Measurements from ENCODE around the gene ARMH4.

The ARMH4 gene

DNA sequence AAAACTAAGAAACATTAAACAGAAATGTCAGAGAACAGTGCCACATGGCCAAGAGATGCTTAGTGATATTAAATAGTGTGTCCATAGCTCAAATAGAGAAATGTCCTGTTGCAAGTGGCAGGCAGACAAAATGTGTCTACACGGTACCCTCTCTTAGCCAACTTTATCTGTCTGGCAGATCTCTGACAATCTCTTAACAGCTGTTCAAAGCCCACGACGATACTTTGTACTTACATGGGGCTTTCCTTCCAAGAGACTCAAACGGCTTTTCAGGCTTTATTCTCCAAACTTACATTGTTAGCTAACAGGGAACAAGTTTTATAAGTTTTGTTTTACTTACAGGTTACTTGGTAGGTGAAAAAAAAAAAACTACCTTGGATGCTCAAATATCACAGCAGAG lies 45.6 kb downstream of the ARMH4 start:
- Histone ChIP-seq H3K4me3 (ENCODE audit: low read length) (no peak overlapping the region), H3K9me2 (replicated peaks; ENCODE audit: control insufficient read depth, low read length) (no peaks in the 10 kb centered on the region), H3K36me3 (ENCODE audit: control insufficient read depth, low read length) (no peaks in the 10 kb centered on the region), H3K27me3 (ENCODE audit: control insufficient read depth, low read length) (peaks cover 14% of the 10 kb centered on the region), H3F3A (ENCODE audit: control insufficient read depth, insufficient read depth) (no peaks in the 10 kb centered on the region), H3K4me2 (ENCODE audit: low read length) (no peak overlapping the region), H3K4me1 (ENCODE audit: control insufficient read depth, low read length) (no peaks in the 10 kb centered on the region), H3K27ac (ENCODE audit: low read depth, low read length) (no peak overlapping the region), H3K9me3 (ENCODE audit: control insufficient read depth, insufficient read depth, low read length) (no peaks in the 10 kb centered on the region), H3K79me2 (ENCODE audit: control insufficient read depth, low read length) (no peaks in the 10 kb centered on the region), H4K20me1 (ENCODE audit: control insufficient read depth, insufficient read depth, low read depth, low read length) (no peaks in the 10 kb centered on the region)
- TF ChIP-seq, protein P1, sequence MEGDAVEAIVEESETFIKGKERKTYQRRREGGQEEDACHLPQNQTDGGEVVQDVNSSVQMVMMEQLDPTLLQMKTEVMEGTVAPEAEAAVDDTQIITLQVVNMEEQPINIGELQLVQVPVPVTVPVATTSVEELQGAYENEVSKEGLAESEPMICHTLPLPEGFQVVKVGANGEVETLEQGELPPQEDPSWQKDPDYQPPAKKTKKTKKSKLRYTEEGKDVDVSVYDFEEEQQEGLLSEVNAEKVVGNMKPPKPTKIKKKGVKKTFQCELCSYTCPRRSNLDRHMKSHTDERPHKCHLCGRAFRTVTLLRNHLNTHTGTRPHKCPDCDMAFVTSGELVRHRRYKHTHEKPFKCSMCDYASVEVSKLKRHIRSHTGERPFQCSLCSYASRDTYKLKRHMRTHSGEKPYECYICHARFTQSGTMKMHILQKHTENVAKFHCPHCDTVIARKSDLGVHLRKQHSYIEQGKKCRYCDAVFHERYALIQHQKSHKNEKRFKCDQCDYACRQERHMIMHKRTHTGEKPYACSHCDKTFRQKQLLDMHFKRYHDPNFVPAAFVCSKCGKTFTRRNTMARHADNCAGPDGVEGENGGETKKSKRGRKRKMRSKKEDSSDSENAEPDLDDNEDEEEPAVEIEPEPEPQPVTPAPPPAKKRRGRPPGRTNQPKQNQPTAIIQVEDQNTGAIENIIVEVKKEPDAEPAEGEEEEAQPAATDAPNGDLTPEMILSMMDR (IDR thresholded peaks at IDR 0.05; ENCODE audit: low read depth, low read length, poor library complexity, severe bottlenecking) = no peak
- TF ChIP-seq EZH2phosphoT487 (IDR thresholded peaks at IDR 0.05; ENCODE audit: borderline replicate concordance, low read length) = no peak

DNA sequence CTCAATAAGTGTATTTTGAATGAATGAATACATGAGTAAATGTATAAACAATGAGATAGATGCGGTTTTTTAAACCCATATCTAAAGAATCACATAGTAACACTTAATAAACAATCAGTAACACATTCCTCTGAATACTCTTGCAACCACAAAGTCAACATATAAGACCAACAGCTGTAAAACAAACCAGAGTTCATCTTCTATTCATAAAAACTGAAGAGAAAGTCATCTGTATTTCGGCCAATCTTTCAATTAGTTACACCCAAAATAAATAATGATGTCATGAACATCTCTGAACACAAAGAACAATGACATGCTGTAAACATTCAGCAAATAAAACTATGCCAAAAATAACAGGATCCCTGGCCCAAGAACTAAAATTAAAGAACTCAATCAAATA lies 47.2 kb downstream of the ARMH4 start:
- H3K4me1 ChIP-seq (ENCODE audit: control insufficient read depth, low read length) = no peaks in the 10 kb centered on the region
- no peak overlapping the region for H3K4me2 ChIP-seq (ENCODE audit: low read length)
- no peaks in the 10 kb centered on the region for H4K20me1 ChIP-seq (ENCODE audit: control insufficient read depth, insufficient read depth, low read depth, low read length)
- no peaks in the 10 kb centered on the region for H3K9me3 ChIP-seq (ENCODE audit: control insufficient read depth, insufficient read depth, low read length)
- H3K9me2 ChIP-seq (replicated peaks; ENCODE audit: control insufficient read depth, low read length) = no peaks in the 10 kb centered on the region
- no peaks in the 10 kb centered on the region for H3K79me2 ChIP-seq (ENCODE audit: control insufficient read depth, low read length)
- no peaks in the 10 kb centered on the region for H3K36me3 ChIP-seq (ENCODE audit: control insufficient read depth, low read length)
- H3K4me3 ChIP-seq (ENCODE audit: low read length) = no peak overlapping the region
- TF ChIP-seq, protein P1 (IDR thresholded peaks at IDR 0.05; ENCODE audit: low read depth, low read length, poor library complexity, severe bottlenecking) = no peak
- no peak for TF ChIP-seq EZH2phosphoT487 (IDR thresholded peaks at IDR 0.05; ENCODE audit: borderline replicate concordance, low read length)
- no peak overlapping the region for H3K27ac ChIP-seq (ENCODE audit: low read depth, low read length)
- no peaks in the 10 kb centered on the region for H3F3A ChIP-seq (ENCODE audit: control insufficient read depth, insufficient read depth)
- H3K27me3 ChIP-seq (ENCODE audit: control insufficient read depth, low read length) = peaks cover 14% of the 10 kb centered on the region

DNA sequence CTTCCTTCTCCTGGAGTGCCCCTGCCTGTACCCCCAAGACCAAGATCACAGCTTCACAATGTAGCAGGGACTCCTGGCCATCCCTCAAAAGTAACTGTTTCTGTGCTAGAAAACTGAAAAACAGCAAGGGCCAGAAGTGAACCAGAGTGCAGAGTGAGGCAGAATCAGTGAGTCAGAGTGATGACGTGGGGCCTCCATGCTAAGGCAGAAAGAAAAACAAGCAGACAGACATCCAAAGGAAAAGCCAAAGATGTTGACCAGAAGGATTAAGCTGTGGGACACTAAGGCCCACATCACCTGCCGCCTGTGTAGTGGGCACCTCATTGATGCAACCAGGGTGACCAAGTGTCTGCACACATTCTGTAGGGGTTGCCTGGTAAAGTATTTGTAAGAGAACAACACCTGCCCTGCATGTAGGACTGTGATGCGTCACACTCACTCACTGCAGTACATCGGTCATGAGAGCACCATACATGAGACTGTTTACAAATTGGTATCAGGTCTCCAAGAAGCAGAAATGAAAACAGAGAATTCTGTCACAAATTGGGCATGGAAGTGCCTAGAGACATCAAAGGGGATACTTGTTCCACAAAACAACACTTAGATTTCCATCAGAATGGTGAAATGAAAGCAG lies 51.2 kb downstream of the ARMH4 start:
- H3K9me2 ChIP-seq (replicated peaks; ENCODE audit: control insufficient read depth, low read length) = no peaks in the 10 kb centered on the region
- no peaks in the 10 kb centered on the region for H3K79me2 ChIP-seq (ENCODE audit: control insufficient read depth, low read length)
- H3K4me1 ChIP-seq (ENCODE audit: control insufficient read depth, low read length) = no peaks in the 10 kb centered on the region
- no peaks in the 10 kb centered on the region for H4K20me1 ChIP-seq (ENCODE audit: control insufficient read depth, insufficient read depth, low read depth, low read length)
- no peaks in the 10 kb centered on the region for H3K9me3 ChIP-seq (ENCODE audit: control insufficient read depth, insufficient read depth, low read length)
- no peak overlapping the region for H3K27ac ChIP-seq (ENCODE audit: low read depth, low read length)
- peaks cover 4% of the 10 kb centered on the region for H3K27me3 ChIP-seq (ENCODE audit: control insufficient read depth, low read length)
- no peak overlapping the region for H3K4me3 ChIP-seq (ENCODE audit: low read length)
- H3F3A ChIP-seq (ENCODE audit: control insufficient read depth, insufficient read depth) = no peaks in the 10 kb centered on the region
- no peak for TF ChIP-seq EZH2phosphoT487 (IDR thresholded peaks at IDR 0.05; ENCODE audit: borderline replicate concordance, low read length)
- TF ChIP-seq, protein P1 (IDR thresholded peaks at IDR 0.05; ENCODE audit: low read depth, low read length, poor library complexity, severe bottlenecking) = no peak
- H3K36me3 ChIP-seq (ENCODE audit: control insufficient read depth, low read length) = no peaks in the 10 kb centered on the region
- H3K4me2 ChIP-seq (ENCODE audit: low read length) = no peak overlapping the region

All from DOHH2 (cell line).